ENCODE data around the gene AKAP6. TPM values are rescaled to one million over a fixed set of nuclear protein-coding genes. Genes with fewer than 3 reads are reported as not detected.

The AKAP6 gene
- total RNA-seq, 6 experiments from 2014 or later, result 1.7 to 9.6 (median 4.3) TPM

DNA sequence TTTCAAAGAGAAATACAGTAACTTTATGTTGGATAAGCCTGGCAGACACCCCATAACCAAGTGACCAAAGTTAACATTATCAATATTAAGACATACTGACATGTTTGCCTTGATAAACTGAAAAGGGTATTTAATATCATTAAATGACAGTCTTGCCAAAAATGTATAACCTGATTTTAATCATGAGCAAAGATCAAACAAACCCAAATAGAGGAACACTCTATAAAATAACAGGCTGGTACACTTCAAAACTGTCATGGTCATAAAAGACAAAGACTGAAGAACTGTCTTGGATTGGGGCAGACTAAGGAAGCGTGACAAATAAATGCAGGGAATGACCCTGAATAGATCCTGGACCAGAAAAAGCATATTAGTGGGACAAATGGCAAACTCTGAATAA is 64.0 kb downstream of the AKAP6 start:
- no peak for ATAC-seq
- Histone ChIP-seq H3K27ac (no peak overlapping the region), H3K9me3 (no peaks in the 10 kb centered on the region), H3K4me3 (no peak overlapping the region), H3K4me1 (no peaks in the 10 kb centered on the region), H3K27me3 (no peaks in the 10 kb centered on the region), H3K36me3 (no peaks in the 10 kb centered on the region)
- DNase-seq, result no peak
- TF ChIP-seq POLR2A (IDR thresholded peaks at IDR 0.05), result no peak
- TF ChIP-seq, protein P1, sequence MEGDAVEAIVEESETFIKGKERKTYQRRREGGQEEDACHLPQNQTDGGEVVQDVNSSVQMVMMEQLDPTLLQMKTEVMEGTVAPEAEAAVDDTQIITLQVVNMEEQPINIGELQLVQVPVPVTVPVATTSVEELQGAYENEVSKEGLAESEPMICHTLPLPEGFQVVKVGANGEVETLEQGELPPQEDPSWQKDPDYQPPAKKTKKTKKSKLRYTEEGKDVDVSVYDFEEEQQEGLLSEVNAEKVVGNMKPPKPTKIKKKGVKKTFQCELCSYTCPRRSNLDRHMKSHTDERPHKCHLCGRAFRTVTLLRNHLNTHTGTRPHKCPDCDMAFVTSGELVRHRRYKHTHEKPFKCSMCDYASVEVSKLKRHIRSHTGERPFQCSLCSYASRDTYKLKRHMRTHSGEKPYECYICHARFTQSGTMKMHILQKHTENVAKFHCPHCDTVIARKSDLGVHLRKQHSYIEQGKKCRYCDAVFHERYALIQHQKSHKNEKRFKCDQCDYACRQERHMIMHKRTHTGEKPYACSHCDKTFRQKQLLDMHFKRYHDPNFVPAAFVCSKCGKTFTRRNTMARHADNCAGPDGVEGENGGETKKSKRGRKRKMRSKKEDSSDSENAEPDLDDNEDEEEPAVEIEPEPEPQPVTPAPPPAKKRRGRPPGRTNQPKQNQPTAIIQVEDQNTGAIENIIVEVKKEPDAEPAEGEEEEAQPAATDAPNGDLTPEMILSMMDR (IDR thresholded peaks at IDR 0.05), result no peak
- intact Hi-C loops (cut with DNase I), result no loop called here
- 77% methylated on average over 1 of the region's 1 CpG for WGBS (ENCODE audit: insufficient coverage, low coverage, low lambda C conversion rate, missing lambda C conversion rate)

DNA sequence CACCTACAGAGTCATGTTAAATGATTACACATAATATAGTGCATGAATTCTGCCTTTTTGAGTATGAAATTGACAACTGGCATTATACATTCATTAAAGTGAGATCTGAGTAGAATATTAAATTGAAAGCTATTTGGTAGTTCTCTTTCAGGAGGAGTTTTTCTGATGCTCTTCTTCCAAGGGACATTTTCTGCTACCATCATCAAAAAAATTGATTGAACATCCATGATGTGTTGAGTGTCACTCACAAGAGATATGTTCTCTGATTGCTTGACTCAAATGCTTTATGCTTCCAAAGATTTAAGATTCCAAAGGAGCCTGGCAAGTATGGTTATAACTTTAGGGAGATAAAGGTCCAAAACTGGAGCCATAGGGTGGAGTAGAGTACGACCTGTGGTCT is 64.9 kb downstream of the AKAP6 start:
- DNase-seq, result no peak
- Histone ChIP-seq H3K9me3 (no peaks in the 10 kb centered on the region), H3K36me3 (no peaks in the 10 kb centered on the region), H3K27me3 (no peaks in the 10 kb centered on the region), H3K27ac (no peak overlapping the region), H3K4me1 (no peaks in the 10 kb centered on the region), H3K4me3 (no peak overlapping the region)
- TF ChIP-seq, protein P1 (IDR thresholded peaks at IDR 0.05), result no peak
- TF ChIP-seq POLR2A (IDR thresholded peaks at IDR 0.05), result no peak
- ATAC-seq, result no peak
- intact Hi-C loops (cut with DNase I), result no loop called here
- WGBS (ENCODE audit: insufficient coverage, low coverage, low lambda C conversion rate, missing lambda C conversion rate), result 100% methylated on average over 1 of the region's 1 CpG

DNA sequence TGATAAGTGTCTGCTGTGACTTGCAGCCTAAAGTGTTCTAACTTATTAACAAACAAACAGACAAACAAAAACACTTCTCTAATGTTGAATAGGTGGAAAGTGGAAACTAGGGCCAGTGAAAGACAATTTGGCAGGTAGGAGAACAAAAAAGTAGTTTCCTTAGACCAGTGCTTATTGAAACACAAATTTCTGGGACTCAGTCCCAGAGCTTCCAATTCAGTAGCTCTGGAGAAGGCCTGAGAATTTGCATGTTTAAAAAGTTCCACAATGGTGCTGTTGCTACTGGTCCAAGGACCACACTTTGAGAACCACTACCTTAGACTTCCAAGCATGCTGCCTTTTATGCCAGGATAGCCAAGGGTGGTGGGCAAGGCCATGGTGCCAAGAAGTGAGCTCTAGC is 67.8 kb downstream of the AKAP6 start:
- Histone ChIP-seq H3K27ac (no peak overlapping the region), H3K4me1 (no peaks in the 10 kb centered on the region), H3K36me3 (no peaks in the 10 kb centered on the region), H3K9me3 (no peaks in the 10 kb centered on the region), H3K27me3 (no peaks in the 10 kb centered on the region), H3K4me3 (no peak overlapping the region)
- no peak for DNase-seq
- no peak for ATAC-seq
- intact Hi-C loops (cut with DNase I), result no loop called here
- TF ChIP-seq POLR2A (IDR thresholded peaks at IDR 0.05), result no peak
- TF ChIP-seq, protein P1 (IDR thresholded peaks at IDR 0.05), result no peak

DNA sequence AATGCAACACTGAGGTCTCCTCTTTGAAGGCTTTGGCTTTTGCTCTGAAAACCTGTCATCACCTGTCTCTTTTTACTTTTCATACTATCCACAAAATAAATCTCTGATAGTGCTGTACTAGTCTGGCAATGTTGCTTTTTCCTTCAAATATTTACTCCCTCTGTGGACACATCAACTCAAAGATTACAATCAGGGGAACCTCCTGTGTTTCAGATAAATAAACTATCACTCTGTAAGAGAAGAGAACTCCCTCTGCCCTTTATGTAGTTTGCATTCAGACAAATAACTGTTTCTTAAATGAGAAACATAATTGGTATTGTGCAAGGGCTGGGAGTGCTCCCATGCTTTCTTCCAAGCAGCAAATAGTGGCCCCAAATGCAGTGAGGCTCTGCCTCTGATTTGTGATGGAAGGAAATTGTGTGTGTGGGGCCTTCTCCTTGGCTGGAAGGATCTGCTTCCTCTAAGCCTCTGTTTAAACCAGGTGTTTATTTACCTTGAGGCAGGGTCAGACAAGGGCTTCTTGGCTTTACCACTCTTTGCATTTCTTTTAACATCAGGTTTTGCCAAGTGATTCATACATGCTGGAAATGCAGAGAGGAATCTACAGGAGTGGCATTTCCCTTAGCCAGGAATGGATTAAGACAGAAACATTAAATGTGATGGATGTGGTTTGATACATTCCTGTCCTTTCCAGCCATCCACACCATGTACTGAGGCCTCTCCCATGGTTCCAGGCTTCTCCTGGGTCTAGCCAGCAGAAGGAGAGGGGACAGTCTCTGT is 69.0 kb downstream of the AKAP6 start:
- no peaks in the 10 kb centered on the region for H3K9me3 ChIP-seq
- no peak for TF ChIP-seq POLR2A (IDR thresholded peaks at IDR 0.05)
- TF ChIP-seq, protein P1 (IDR thresholded peaks at IDR 0.05), result no peak
- H3K27ac ChIP-seq, result no peak overlapping the region
- no peaks in the 10 kb centered on the region for H3K27me3 ChIP-seq
- no peaks in the 10 kb centered on the region for H3K4me1 ChIP-seq
- H3K36me3 ChIP-seq, result no peaks in the 10 kb centered on the region
- H3K4me3 ChIP-seq, result no peak overlapping the region
- no peak for DNase-seq
- intact Hi-C loops (cut with DNase I), result no loop called here
- ATAC-seq, result peak in 3 of 4 donors; percentile 31 to 55 (median 47)

DNA sequence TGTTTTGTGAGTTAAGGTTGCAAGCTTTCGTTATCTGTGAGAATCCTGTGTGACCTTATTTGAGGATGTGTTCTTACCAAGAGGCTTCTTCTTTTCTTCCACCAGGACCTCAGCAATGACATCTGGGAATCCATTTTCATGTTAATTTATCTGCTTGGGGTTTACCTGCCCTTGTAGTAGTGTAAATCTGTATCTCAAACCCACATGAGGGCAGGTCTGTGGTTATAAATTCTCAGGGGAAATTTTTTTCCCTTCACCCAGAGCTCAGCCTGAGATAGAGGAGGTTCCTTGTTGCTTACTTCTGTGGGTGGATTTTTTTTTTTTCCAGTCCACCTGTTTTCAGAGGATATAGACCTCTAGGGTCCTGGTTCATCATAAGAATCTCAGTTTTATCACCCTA is 70.8 kb downstream of the AKAP6 start:
- intact Hi-C loops (cut with DNase I), result no loop called here
- ATAC-seq, result no peak

More for the DNA sequence above, 70.8 kb downstream of the AKAP6 start:
- Histone ChIP-seq H3K4me3 (no peak overlapping the region), H3K27me3 (no peaks in the 10 kb centered on the region), H3K27ac (no peak overlapping the region), H3K4me1 (no peaks in the 10 kb centered on the region), H3K36me3 (no peaks in the 10 kb centered on the region), H3K9me3 (no peaks in the 10 kb centered on the region)
- DNase-seq, result no peak
- TF ChIP-seq, protein P1 (IDR thresholded peaks at IDR 0.05), result no peak
- no peak for TF ChIP-seq POLR2A (IDR thresholded peaks at IDR 0.05)
- WGBS (ENCODE audit: insufficient coverage, low coverage, low lambda C conversion rate, missing lambda C conversion rate), result 89% methylated on average over 1 of the region's 1 CpG

Measured in right lobe of liver (tissue), 6 donors.